CD14-positive monocyte (primary cell): ENCODE results near the gene PALS1. TPM values are rescaled to one million over a fixed set of nuclear protein-coding genes. Genes with fewer than 3 reads are reported as not detected.

ENCODE experiments used
- DNase-seq, 3 donors: peaks; one replicate each; pipeline ENCODE4 v3.0.0-alpha.2; 2011 to 2022
- H2AFZ ChIP-seq: 2 replicates; pipeline ENCODE4 v1.6.0; 2012; ENCODE audit warnings: mild to moderate bottlenecking, low read depth, low read length, inconsistent platforms; ENCODE audit not compliant: insufficient read depth, poor library complexity, severe bottlenecking
- H3K27ac ChIP-seq, 2 donors: 1 replicate in 1 of 2; 2 replicates in 1 of 2; pipeline ENCODE4 v1.5.1; 2012 to 2013; ENCODE audit warnings: low read length in 2 of 2, control low read depth in 1 of 2, inconsistent platforms in 1 of 2, low read depth in 1 of 2, mild to moderate bottlenecking in 1 of 2
- H3K27me3 ChIP-seq, 2 donors: one replicate each; pipeline versions ENCODE4 v1.6.0 to v1.6.1; 2011 to 2013; ENCODE audit warnings: low read length in 2 of 2; ENCODE audit not compliant: control insufficient read depth in 2 of 2, insufficient read depth in 2 of 2
- H3K36me3 ChIP-seq, 2 donors: replicated peaks in 1 of 2; 1 replicate in 1 of 2; 2 replicates in 1 of 2; pipeline versions ENCODE4 v1.5.1 to v1.6.1; 2012 to 2013; ENCODE audit warnings: low read length in 2 of 2, control low read depth in 1 of 2, inconsistent platforms in 1 of 2, mild to moderate bottlenecking in 1 of 2; ENCODE audit not compliant: insufficient read depth in 2 of 2, control insufficient read depth in 1 of 2
- H3K4me1 ChIP-seq, 2 donors: 1 replicate in 1 of 2; 2 replicates in 1 of 2; pipeline versions ENCODE4 v1.5.1 to v1.6.1; 2012 to 2013; ENCODE audit warnings: low read length in 2 of 2, control low read depth in 1 of 2, inconsistent platforms in 1 of 2, mild to moderate bottlenecking in 1 of 2, moderate library complexity in 1 of 2; ENCODE audit not compliant: insufficient read depth in 2 of 2, control insufficient read depth in 1 of 2
- H3K4me2 ChIP-seq: replicated peaks from 2 replicates; pipeline ENCODE3; 2012; ENCODE audit warnings: low read length, moderate library complexity, mild to moderate bottlenecking; ENCODE audit not compliant: poor library complexity, severe bottlenecking; ENCODE audit errors: extremely low read depth
- H3K4me3 ChIP-seq, 3 experiments: fragments of 200-600 bp in 1 of 3; sonication (generic) in 1 of 3; replicated peaks in 1 of 3; 1 replicate in 2 of 3; 2 replicates in 1 of 3; pipeline ENCODE4 v1.5.1; 2011 to 2013; ENCODE audit warnings: low read length in 3 of 3, mild to moderate bottlenecking in 3 of 3, control low read depth in 2 of 3, low read depth in 2 of 3, inconsistent platforms in 1 of 3, moderate library complexity in 1 of 3
- H3K79me2 ChIP-seq: 2 replicates; pipeline ENCODE4 v1.6.0; 2012; ENCODE audit warnings: mild to moderate bottlenecking, control low read depth, inconsistent platforms, low read length, moderate library complexity; ENCODE audit not compliant: insufficient read depth
- H3K9ac ChIP-seq: 2 replicates; pipeline ENCODE4 v1.6.0; 2017; ENCODE audit warnings: low read length, mild to moderate bottlenecking; ENCODE audit not compliant: insufficient read depth, poor library complexity, severe bottlenecking
- H3K9me3 ChIP-seq, 2 donors: replicated peaks in 1 of 2; 1 replicate in 1 of 2; 2 replicates in 1 of 2; pipeline versions ENCODE4 v1.5.1 to v1.6.1; 2012 to 2013; ENCODE audit warnings: low read length in 2 of 2, control low read depth in 1 of 2; ENCODE audit not compliant: control insufficient read depth in 1 of 2, insufficient read depth in 1 of 2
- H4K20me1 ChIP-seq: 2 replicates; pipeline ENCODE4 v1.6.0; 2012; ENCODE audit warnings: mild to moderate bottlenecking, low read length, control low read depth, moderate library complexity; ENCODE audit not compliant: insufficient read depth
- H3K27ac Mint-ChIP-seq, 7 donors: one replicate each; pipeline ENCODE4 v1.8.0; 2020; ENCODE audit warnings: mild to moderate bottlenecking in 7 of 7, mixed read lengths in 7 of 7, moderate library complexity in 6 of 7, inconsistent platforms in 2 of 7
- H3K27me3 Mint-ChIP-seq, 3 donors: one replicate each; pipeline ENCODE4 v1.8.0; 2021 to 2022; ENCODE audit warnings: low read depth in 3 of 3, mild to moderate bottlenecking in 3 of 3, mixed read lengths in 3 of 3, moderate library complexity in 3 of 3, inconsistent platforms in 1 of 3
- H3K36me3 Mint-ChIP-seq, 2 donors: one replicate each; pipeline ENCODE4 v1.8.0; 2020; ENCODE audit warnings: mixed read lengths in 2 of 2, inconsistent platforms in 1 of 2, mild to moderate bottlenecking in 1 of 2
- H3K4me1 Mint-ChIP-seq: one replicate; pipeline ENCODE4 v1.8.0; 2020; ENCODE audit warnings: mild to moderate bottlenecking, mixed read lengths
- H3K4me3 Mint-ChIP-seq, 2 donors: one replicate each; pipeline ENCODE4 v1.8.0; 2020; ENCODE audit warnings: mild to moderate bottlenecking in 2 of 2, mixed read lengths in 2 of 2, moderate library complexity in 1 of 2
- H3K9me3 Mint-ChIP-seq, 7 donors: one replicate each; pipeline ENCODE4 v1.8.0; 2020 to 2022; ENCODE audit warnings: mixed read lengths in 7 of 7, mild to moderate bottlenecking in 6 of 7, moderate library complexity in 6 of 7, inconsistent platforms in 2 of 7
- CTCF ChIP-seq: fragments of 200-600 bp; IDR thresholded peaks from one replicate; pipeline ENCODE4 v1.8.0; 2022; ENCODE audit warnings: antibody characterized with exemption, mild to moderate bottlenecking
- WGBS: methylation state at CpG from one replicate; pipeline ENCODE4 v1.1.5; 2013; ENCODE audit warnings: missing lambda C conversion rate; ENCODE audit not compliant: insufficient coverage; 5-methylcytosine and 5-hydroxymethylcytosine counted together
- intact Hi-C, 2 donors: fragments of 100-400 bp; cut with micrococcal nuclease; formaldehyde crosslinking; loops; one replicate each; pipeline versions ENCODE4 v1.15.0 to v1.15.1; 2023
- polyA plus RNA-seq, 3 donors: library from polyadenylated mRNA; depleted of rRNA in 1 of 3; unstranded in 2 of 3; stranded (reverse) in 1 of 3; fragments of 300-500 nt in 2 of 3; fragments of >200 nt in 1 of 3; fragmentation: Illumina TruSeq in 2 of 3; gene quantifications; 1 replicate in 2 of 3; 2 replicates in 1 of 3; pipeline ENCODE4 v1.2.3, GENCODE V29; 2012 to 2021

The PALS1 gene
- polyA plus RNA-seq, 3 donors: 0.95 to 2.0 (median 2.0) TPM

DNA sequence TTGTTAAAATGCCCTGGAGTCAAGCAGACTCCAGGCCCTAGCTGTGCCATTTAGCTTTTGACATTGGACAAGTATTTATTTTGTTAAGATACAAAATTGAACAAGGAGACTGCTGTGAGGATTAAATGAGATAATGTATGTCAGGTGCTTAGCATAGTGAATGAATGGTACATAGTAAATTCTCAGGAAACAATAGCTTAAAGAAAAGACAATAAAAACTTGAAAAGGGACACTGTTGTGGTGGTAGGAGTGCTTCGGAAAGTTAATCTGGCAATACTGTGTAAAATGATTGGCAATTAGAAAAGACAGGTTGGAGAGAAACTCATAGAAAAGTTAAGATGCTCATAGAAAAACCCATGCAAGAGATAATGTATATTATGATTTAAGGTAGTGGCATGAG, 19.7 kb downstream of the PALS1 start:
- intact Hi-C loops: no loop called here
- Histone ChIP-seq H3K79me2 (no peaks in the 10 kb centered on the region), H3K27me3 (no peaks in the 10 kb centered on the region), H3K36me3 (no peaks in the 10 kb centered on the region), H3K4me3 (no peak overlapping the region), H3K4me1 (no peaks in the 10 kb centered on the region), H3K27ac (no peak overlapping the region), H3K9me3 (no peaks in the 10 kb centered on the region), H2AFZ (no peak overlapping the region), H3K4me2 (no peak overlapping the region), H4K20me1 (no peaks in the 10 kb centered on the region), H3K9ac (no peak overlapping the region)
- Mint-ChIP-seq H3K4me1 (no peaks in the 10 kb centered on the region), H3K27ac (no peak overlapping the region), H3K36me3 (peaks cover 0 to 8% of the 10 kb centered on the region in 2 donors), H3K4me3 (no peak overlapping the region), H3K9me3 (no peaks in the 10 kb centered on the region), H3K27me3 (peaks cover 0 to 1% (median 0%) of the 10 kb centered on the region in 3 donors)
- TF ChIP-seq CTCF: no peak
- no CpG with 5 or more reads among the region's 1 CpG for WGBS
- DNase-seq: no peak

DNA sequence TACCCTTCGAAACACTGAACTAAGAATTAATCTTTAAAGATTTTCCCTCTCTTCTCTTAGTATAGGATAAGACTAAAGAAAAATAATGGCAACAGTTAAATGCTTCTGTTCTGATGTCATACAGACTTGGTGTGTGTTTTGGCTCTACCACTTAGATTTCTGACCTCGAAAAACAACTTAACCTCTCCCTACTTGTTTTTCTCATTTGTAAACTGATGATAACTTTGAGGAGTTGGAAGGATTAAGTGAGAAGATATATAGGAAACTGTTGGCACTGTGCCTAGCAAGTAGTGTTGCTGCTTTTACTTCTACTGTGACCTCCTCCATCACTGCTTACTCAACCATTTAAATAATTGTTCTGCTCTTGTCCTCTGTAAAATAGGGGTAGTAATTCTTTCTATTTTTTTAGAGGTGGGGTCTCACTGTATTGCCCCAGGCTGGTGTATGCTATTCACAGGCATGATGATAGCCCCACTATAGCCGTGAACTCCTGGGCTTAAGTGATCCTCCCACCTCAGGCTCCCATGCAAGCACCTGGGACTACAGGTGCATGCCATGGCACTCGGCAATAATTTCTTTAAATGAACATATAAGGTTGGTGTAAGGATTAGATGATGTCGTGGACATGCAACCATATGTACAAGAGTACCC, 22.4 kb downstream of the PALS1 start:
- Histone ChIP-seq H3K27me3 (no peaks in the 10 kb centered on the region), H3K27ac (no peak overlapping the region), H3K4me1 (no peaks in the 10 kb centered on the region), H3K36me3 (no peaks in the 10 kb centered on the region), H3K9ac (no peak overlapping the region), H4K20me1 (no peaks in the 10 kb centered on the region), H3K4me3 (no peak overlapping the region), H3K4me2 (no peak overlapping the region), H2AFZ (no peak overlapping the region), H3K79me2 (no peaks in the 10 kb centered on the region), H3K9me3 (no peaks in the 10 kb centered on the region)
- Mint-ChIP-seq H3K27me3 (peaks cover 0 to 1% (median 0%) of the 10 kb centered on the region in 3 donors), H3K4me1 (peaks cover 10% of the 10 kb centered on the region), H3K4me3 (no peak overlapping the region), H3K36me3 (peaks cover 0 to 2% of the 10 kb centered on the region in 2 donors), H3K9me3 (no peaks in the 10 kb centered on the region), H3K27ac (no peak overlapping the region)
- DNase-seq: no peak
- intact Hi-C loops: no loop called here
- 100% methylated on average over 1 of the region's 5 CpGs for WGBS
- TF ChIP-seq CTCF: no peak
